Body of pancreas (tissue), 4 donors: Measurements from ENCODE around the gene SGTA. TPM values are rescaled to one million over a fixed set of nuclear protein-coding genes. Genes with fewer than 3 reads are reported as not detected.

Experiments used
- ATAC-seq: fragments of 150-250 bp; one replicate; pipeline ENCODE4 v1.9.1; 2016
- DNase-seq, 4 donors: peaks; one replicate each; pipeline ENCODE4 v3.0.0-alpha.2; 2019
- H3K27ac ChIP-seq, 4 donors: fragments of 200-600 bp; sonication (generic); 1 replicate in 3 of 4; 2 replicates in 1 of 4; pipeline versions ENCODE4 v1.5.1 to v1.6.1; 2016 to 2019; ENCODE audit warnings: mild to moderate bottlenecking in 1 of 4, mixed read lengths in 1 of 4, moderate library complexity in 1 of 4
- H3K27me3 ChIP-seq, 2 donors: fragments of 200-600 bp; sonication (generic); one replicate each; pipeline ENCODE4 v1.6.0; 2016; ENCODE audit warnings: mild to moderate bottlenecking in 1 of 2
- H3K36me3 ChIP-seq, 2 donors: fragments of 200-600 bp; sonication (generic); replicated peaks in 1 of 2; 2 replicates each; pipeline ENCODE4 v1.5.1; 2016; ENCODE audit warnings: low read depth in 2 of 2; ENCODE audit not compliant: insufficient read depth in 1 of 2
- H3K4me1 ChIP-seq: fragments of 200-600 bp; sonication (generic); one replicate; pipeline ENCODE4 v1.6.0; 2016
- H3K4me3 ChIP-seq, 2 donors: fragments of 200-600 bp; sonication (generic); 1 replicate in 1 of 2; 2 replicates in 1 of 2; pipeline ENCODE4 v1.5.1; 2016 to 2019
- H3K9me3 ChIP-seq, 3 donors: fragments of 200-600 bp; sonication (generic); 1 replicate in 2 of 3; 2 replicates in 1 of 3; pipeline ENCODE4 v1.5.1; 2016
- CTCF ChIP-seq, 7 experiments: fragments of 450-650 bp in 4 of 7; fragments of 200-600 bp in 3 of 7; sonication (generic) in 3 of 7; IDR thresholded peaks; one replicate each; pipeline ENCODE4 v1.5.1; 2016 to 2019; ENCODE audit warnings: antibody characterized with exemption in 7 of 7
- POLR2A ChIP-seq, 3 donors: fragments of 450-650 bp; IDR thresholded peaks; one replicate each; pipeline ENCODE4 v1.6.1; 2016; ENCODE audit warnings: antibody characterized with exemption in 3 of 3, mild to moderate bottlenecking in 2 of 3
- WGBS, 2 donors: methylation state at CpG; one replicate each; pipeline ENCODE4 v1.1.5; 2017; 5-methylcytosine and 5-hydroxymethylcytosine counted together
- intact Hi-C: fragments of 100-400 bp; cut with DNase I; formaldehyde crosslinking; loops from one replicate; pipeline ENCODE4 v1.15.1; 2023
- total RNA-seq, 2 donors: library from RNA; depleted of rRNA; stranded (reverse); fragments of >200 nt; gene quantifications; one replicate each; pipeline ENCODE4 v1.1.0, GENCODE V29; 2016

Gene SGTA
- total RNA-seq, 2 donors from 2014 or later: 24.6 to 41.5 TPM

GRCh38 chr19:2797280-2797679 is 14.2 kb upstream of the SGTA start:
- no peaks in the 10 kb centered on the region for H3K36me3 ChIP-seq
- H3K4me1 ChIP-seq: peaks cover 6% of the 10 kb centered on the region
- H3K4me3 ChIP-seq: no peak overlapping the region
- DNase-seq (no peak), ATAC-seq (no peak)
- TF ChIP-seq CTCF (IDR thresholded peaks at IDR 0.05) (no peak), POLR2A (IDR thresholded peaks at IDR 0.05) (no peak)
- H3K9me3 ChIP-seq: no peaks in the 10 kb centered on the region
- H3K27me3 ChIP-seq: no peaks in the 10 kb centered on the region
- 95 to 97% methylated on average over 14 of the region's 15 CpGs for WGBS, 2 donors
- H3K27ac ChIP-seq: no peak overlapping the region
- intact Hi-C loops: no loop called here

- DNase-seq (no peak), ATAC-seq (no peak)
- TF ChIP-seq CTCF (IDR thresholded peaks at IDR 0.05): no peak
- no peak for TF ChIP-seq POLR2A (IDR thresholded peaks at IDR 0.05)
Observed at GRCh38 chr19:2796659-2797266, 13.7 kb upstream of the SGTA start.

GRCh38 chr19:2795827-2796658 is 13.0 kb upstream of the SGTA start:
- DNase-seq: no peak
- WGBS, 2 donors: 89 to 94% methylated on average over 27 of the region's 27 CpGs
- peaks cover 6% of the 10 kb centered on the region for H3K4me1 ChIP-seq
- intact Hi-C loops: no loop called here
- no peak overlapping the region for H3K4me3 ChIP-seq
- TF ChIP-seq CTCF (IDR thresholded peaks at IDR 0.05) (no peak), POLR2A (IDR thresholded peaks at IDR 0.05) (no peak)
- H3K36me3 ChIP-seq: no peaks in the 10 kb centered on the region
- H3K27ac ChIP-seq: no peak overlapping the region
- ATAC-seq: no peak
- no peaks in the 10 kb centered on the region for H3K9me3 ChIP-seq
- no peaks in the 10 kb centered on the region for H3K27me3 ChIP-seq

More at GRCh38 chr19:2796659-2797266, 13.7 kb upstream of the SGTA start:
- Histone ChIP-seq H3K27ac (no peak overlapping the region), H3K9me3 (no peaks in the 10 kb centered on the region), H3K4me1 (peaks cover 6% of the 10 kb centered on the region), H3K4me3 (no peak overlapping the region), H3K27me3 (no peaks in the 10 kb centered on the region), H3K36me3 (no peaks in the 10 kb centered on the region)
- 95 to 96% methylated on average over 17 to 21 of the region's 23 CpGs for WGBS, 2 donors
- intact Hi-C loops: no loop called here

GRCh38 chr19:2793577-2793976 is 10.5 kb upstream of the SGTA start:
- Histone ChIP-seq H3K4me3 (no peak overlapping the region), H3K27ac (no peak overlapping the region), H3K27me3 (no peaks in the 10 kb centered on the region), H3K9me3 (no peaks in the 10 kb centered on the region), H3K4me1 (peaks cover 3% of the 10 kb centered on the region), H3K36me3 (no peaks in the 10 kb centered on the region)
- ATAC-seq: no peak
- 95% methylated on average over 7 to 12 of the region's 12 CpGs for WGBS, 2 donors
- intact Hi-C loops: no loop called here
- no peak for TF ChIP-seq CTCF (IDR thresholded peaks at IDR 0.05)
- TF ChIP-seq POLR2A (IDR thresholded peaks at IDR 0.05): no peak
- DNase-seq: no peak
